Spinal cord (tissue), 10 donors: ENCODE measurements around the gene PPIL1. TPM values are rescaled to one million over a fixed set of nuclear protein-coding genes. Genes with fewer than 3 reads are reported as not detected.

Experiments used
- DNase-seq, 6 donors: peaks; one replicate each; pipeline versions ENCODE4 v3.0.0 to v3.0.0-alpha.2; 2013 to 2015; ENCODE audit warnings: low spot score in 6 of 6, low read depth in 4 of 6
- H3K27ac ChIP-seq: one replicate; pipeline ENCODE4 v1.5.1; 2013; ENCODE audit warnings: low read depth, low read length, control low read depth
- H3K27me3 ChIP-seq: one replicate; pipeline ENCODE4 v1.6.1; 2013; ENCODE audit warnings: low read length; ENCODE audit not compliant: control insufficient read depth, insufficient read depth
- H3K36me3 ChIP-seq: one replicate; pipeline ENCODE4 v1.6.1; 2013; ENCODE audit warnings: low read length; ENCODE audit not compliant: control insufficient read depth, insufficient read depth
- H3K4me1 ChIP-seq: one replicate; pipeline ENCODE4 v1.6.1; 2013; ENCODE audit warnings: low read length; ENCODE audit not compliant: control insufficient read depth, insufficient read depth
- H3K4me3 ChIP-seq: one replicate; pipeline ENCODE4 v1.5.1; 2013; ENCODE audit warnings: low read depth, low read length, control low read depth
- H3K9me3 ChIP-seq: one replicate; pipeline ENCODE4 v1.6.1; 2013; ENCODE audit warnings: low read length; ENCODE audit not compliant: control insufficient read depth, insufficient read depth
- WGBS: methylation state at CpG from one replicate; pipeline ENCODE4 v1.1.5; 2013; ENCODE audit warnings: missing lambda C conversion rate; ENCODE audit not compliant: insufficient coverage; 5-methylcytosine and 5-hydroxymethylcytosine counted together
- polyA plus RNA-seq, 2 donors: library from polyadenylated mRNA; unstranded; fragments of 120-200 nt; gene quantifications; one replicate each; pipeline ENCODE4 v1.2.1, GENCODE V29; 2013; ENCODE audit not compliant: insufficient read length in 2 of 2
- total RNA-seq, 2 donors: library from RNA; depleted of rRNA in 1 of 2; stranded (reverse); fragments of 120-200 nt in 1 of 2; fragments of >200 nt in 1 of 2; gene quantifications; one replicate each; pipeline versions ENCODE4 v1.2.3 to v1.2.4, GENCODE V29; 2013 to 2014
- donor health status: healthy.

Gene PPIL1
- total and polyA plus RNA-seq, 4 donors = 39.2 to 70.1 (median 56.2) TPM

- WGBS = 78% methylated on average over 14 of the region's 16 CpGs
- Histone ChIP-seq H3K27ac (no peak overlapping the region), H3K27me3 (no peaks in the 10 kb centered on the region)
Measured at GRCh38 chr6:36809941-36810803, 64.4 kb downstream of the PPIL1 start.

GRCh38 chr6:36809156-36809555 is 65.4 kb downstream of the PPIL1 start:
- 75% methylated on average over 2 of the region's 6 CpGs for WGBS
- peaks cover 14% of the 10 kb centered on the region for H3K36me3 ChIP-seq
- no peaks in the 10 kb centered on the region for H3K9me3 ChIP-seq
- peaks cover 30% of the 10 kb centered on the region for H3K4me1 ChIP-seq
- no peak overlapping the region for H3K4me3 ChIP-seq
- H3K27ac ChIP-seq = no peak overlapping the region
- no peaks in the 10 kb centered on the region for H3K27me3 ChIP-seq
- DNase-seq = no peak

More at GRCh38 chr6:36809941-36810803, 64.4 kb downstream of the PPIL1 start:
- Histone ChIP-seq H3K4me3 (no peak overlapping the region), H3K4me1 (peaks cover 27% of the 10 kb centered on the region), H3K9me3 (no peaks in the 10 kb centered on the region), H3K36me3 (peaks cover 14% of the 10 kb centered on the region)
- DNase-seq = no peak

- H3K4me3 ChIP-seq = no peak overlapping the region
- no peaks in the 10 kb centered on the region for H3K9me3 ChIP-seq
- no CpG with 5 or more reads among the region's 5 CpGs for WGBS
- no peaks in the 10 kb centered on the region for H3K27me3 ChIP-seq
- H3K4me1 ChIP-seq = peaks cover 30% of the 10 kb centered on the region
- no peak overlapping the region for H3K27ac ChIP-seq
- H3K36me3 ChIP-seq = peaks cover 14% of the 10 kb centered on the region
- no peak for DNase-seq
Measured at GRCh38 chr6:36808634-36809033, 66.0 kb downstream of the PPIL1 start.

GRCh38 chr6:36807750-36808149 is 66.9 kb downstream of the PPIL1 start:
- H3K36me3 ChIP-seq = peaks cover 14% of the 10 kb centered on the region
- H3K27ac ChIP-seq = no peak overlapping the region
- H3K9me3 ChIP-seq = no peaks in the 10 kb centered on the region
- peaks cover 30% of the 10 kb centered on the region for H3K4me1 ChIP-seq
- 100% methylated on average over 1 of the region's 7 CpGs for WGBS
- H3K4me3 ChIP-seq = no peak overlapping the region
- no peak for DNase-seq
- H3K27me3 ChIP-seq = no peaks in the 10 kb centered on the region

- no peak for DNase-seq
- no peak overlapping the region for H3K27ac ChIP-seq
- WGBS = 70% methylated on average over 5 of the region's 5 CpGs
- H3K4me1 ChIP-seq = peaks cover 30% of the 10 kb centered on the region
- H3K27me3 ChIP-seq = no peaks in the 10 kb centered on the region
- peaks cover 14% of the 10 kb centered on the region for H3K36me3 ChIP-seq
- H3K4me3 ChIP-seq = no peak overlapping the region
- H3K9me3 ChIP-seq = no peaks in the 10 kb centered on the region
Measured at GRCh38 chr6:36807143-36807542, 67.5 kb downstream of the PPIL1 start.

- H3K4me1 ChIP-seq = peaks cover 27% of the 10 kb centered on the region
- peaks cover 17% of the 10 kb centered on the region for H3K36me3 ChIP-seq
- no peak overlapping the region for H3K27ac ChIP-seq
- H3K4me3 ChIP-seq = no peak overlapping the region
- no peak for DNase-seq
- 39% methylated on average over 5 of the region's 8 CpGs for WGBS
- H3K27me3 ChIP-seq = no peaks in the 10 kb centered on the region
- no peaks in the 10 kb centered on the region for H3K9me3 ChIP-seq
Measured at GRCh38 chr6:36805917-36806316, 68.7 kb downstream of the PPIL1 start.

GRCh38 chr6:36805096-36805797 is 69.4 kb downstream of the PPIL1 start:
- 16% methylated on average over 3 of the region's 7 CpGs for WGBS
- no peak overlapping the region for H3K4me3 ChIP-seq
- H3K4me1 ChIP-seq = peaks cover 20% of the 10 kb centered on the region
- peaks cover 17% of the 10 kb centered on the region for H3K36me3 ChIP-seq
- peak in 1 of 6 donors; percentile 84 for DNase-seq
- H3K9me3 ChIP-seq = no peaks in the 10 kb centered on the region
- no peaks in the 10 kb centered on the region for H3K27me3 ChIP-seq
- peak overlapping the region; percentile 49 for H3K27ac ChIP-seq

Other genes with a start within 250 kb of the PPIL1 start
- gene CDKN1A, start 196.1 kb downstream of the PPIL1 start, total RNA-seq = 10 to 100 TPM in 1 of 2 donors, 1 to 10 TPM in 1; 9.1 to 10.6 TPM
- gene CDKN1A, start 196.1 kb downstream of the PPIL1 start, polyA plus RNA-seq = 1 to 10 TPM; 9.5 to 9.9 TPM
- under 1 TPM; 0.06 to 0.59 TPM for gene RAB44, start 177.0 kb downstream of the PPIL1 start, total RNA-seq
- gene RAB44, start 177.0 kb downstream of the PPIL1 start, polyA plus RNA-seq = under 1 TPM in 1 of 2 donors, not detected in 1; 0.05 TPM
- gene CPNE5, start 35.4 kb downstream of the PPIL1 start, total RNA-seq = 10 to 100 TPM in 1 of 2 donors, 1 to 10 TPM in 1; 9.6 to 32.5 TPM
- gene CPNE5, start 35.4 kb downstream of the PPIL1 start, polyA plus RNA-seq = 10 to 100 TPM; 73.1 to 88.4 TPM
- 10 to 100 TPM; 48.3 to 69.5 TPM for gene C6orf89, start 11.1 kb upstream of the PPIL1 start, total RNA-seq
- gene C6orf89, start 11.1 kb upstream of the PPIL1 start, polyA plus RNA-seq = 10 to 100 TPM; 42.6 to 52.6 TPM
- gene PI16, start 79.9 kb upstream of the PPIL1 start, total RNA-seq = 10 to 100 TPM; 29.9 to 47.4 TPM
- 10 to 100 TPM; 22.7 to 28.4 TPM for gene PI16, start 79.9 kb upstream of the PPIL1 start, polyA plus RNA-seq
- 100 to 1,000 TPM; 195 to 220 TPM for gene MTCH1, start 111.4 kb upstream of the PPIL1 start, total RNA-seq
- gene MTCH1, start 111.4 kb upstream of the PPIL1 start, polyA plus RNA-seq = 100 to 1,000 TPM; 275 to 299 TPM
- 1 to 10 TPM; 5.5 to 6.7 TPM for gene FGD2, start 130.9 kb upstream of the PPIL1 start, total RNA-seq
- gene FGD2, start 130.9 kb upstream of the PPIL1 start, polyA plus RNA-seq = 1 to 10 TPM; 8.4 to 9.6 TPM